ENCODE data around the gene INPP5A.

INPP5A gene

DNA sequence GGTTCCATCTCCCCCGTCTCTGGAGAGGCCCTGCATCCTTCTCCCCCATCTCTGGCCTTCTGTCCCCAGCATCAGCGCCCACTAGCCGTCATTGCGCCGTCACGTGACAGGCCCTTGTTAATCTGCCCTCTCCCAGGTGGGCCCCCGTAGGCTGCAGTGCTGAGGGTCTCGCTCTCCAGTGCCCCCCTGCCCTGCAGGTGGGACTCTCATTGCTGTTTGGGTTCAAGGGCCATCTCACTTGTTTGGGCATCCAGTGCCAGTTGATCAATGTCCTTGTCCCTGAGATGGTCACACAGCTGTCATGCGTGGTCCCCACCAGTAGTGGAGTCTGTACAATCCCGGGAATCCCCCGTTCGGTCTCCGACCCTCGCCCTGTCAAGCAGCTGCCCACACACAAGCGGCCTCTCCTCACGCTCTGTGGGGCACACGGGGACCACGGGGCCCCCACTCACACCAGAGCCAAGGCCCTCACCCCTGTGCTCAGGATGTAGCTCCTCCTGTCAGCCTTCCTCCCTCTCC is 114.0 kb downstream of the INPP5A start:
- DNase-seq: no peak

DNA sequence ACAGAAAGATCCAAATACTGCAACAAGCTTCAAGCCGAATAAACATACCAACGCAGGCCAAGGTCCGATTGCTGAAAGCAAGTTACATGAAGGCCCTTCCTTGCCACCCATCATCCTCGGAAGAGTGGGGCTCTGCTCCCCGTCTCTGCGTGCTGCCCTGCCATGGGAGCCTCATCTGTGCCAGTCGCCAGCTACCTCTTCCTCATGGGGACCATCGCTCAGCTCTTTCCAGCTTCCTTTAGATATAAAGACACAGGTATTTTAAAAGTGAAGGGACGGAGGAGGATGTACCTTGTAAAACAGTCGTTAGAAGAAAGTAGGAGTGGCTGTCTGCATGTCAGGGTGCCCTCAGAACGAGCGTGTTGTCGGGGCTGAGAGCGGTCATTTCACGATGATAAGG is 114.9 kb downstream of the INPP5A start:
- no peak for DNase-seq

DNA sequence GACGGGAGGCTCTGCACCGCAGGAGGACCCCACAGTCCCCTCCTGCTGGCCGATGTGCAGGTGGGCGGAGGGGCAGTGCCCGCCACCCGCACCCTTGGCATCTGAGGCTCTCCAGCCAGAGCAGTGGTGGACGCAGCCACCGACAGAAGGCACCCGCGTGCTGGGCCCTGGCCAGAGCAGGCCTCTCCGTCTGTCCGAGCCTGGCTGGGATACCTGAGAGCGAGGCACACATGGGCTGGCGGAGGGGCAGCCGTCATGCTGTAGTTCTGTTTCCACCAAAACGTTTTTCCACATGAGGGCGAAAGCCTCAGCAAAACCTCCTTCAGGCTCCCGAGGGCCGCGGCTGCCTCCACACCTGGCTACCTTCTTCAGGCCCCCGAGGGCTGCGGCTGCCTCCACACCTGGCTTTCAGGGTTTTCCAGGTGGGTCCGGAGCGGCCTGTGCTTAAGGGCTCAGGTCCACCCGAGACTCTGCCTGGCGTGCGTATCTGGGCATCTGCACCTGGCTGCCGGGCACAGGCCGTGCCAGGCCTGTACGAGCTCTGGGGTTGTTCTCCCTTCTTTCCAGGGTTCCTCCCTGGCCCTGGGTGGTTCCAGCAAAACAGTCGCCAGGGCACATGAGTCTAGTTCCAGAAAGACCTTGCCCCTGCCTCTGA is 115.5 kb downstream of the INPP5A start:
- DNase-seq: no peak

DNA sequence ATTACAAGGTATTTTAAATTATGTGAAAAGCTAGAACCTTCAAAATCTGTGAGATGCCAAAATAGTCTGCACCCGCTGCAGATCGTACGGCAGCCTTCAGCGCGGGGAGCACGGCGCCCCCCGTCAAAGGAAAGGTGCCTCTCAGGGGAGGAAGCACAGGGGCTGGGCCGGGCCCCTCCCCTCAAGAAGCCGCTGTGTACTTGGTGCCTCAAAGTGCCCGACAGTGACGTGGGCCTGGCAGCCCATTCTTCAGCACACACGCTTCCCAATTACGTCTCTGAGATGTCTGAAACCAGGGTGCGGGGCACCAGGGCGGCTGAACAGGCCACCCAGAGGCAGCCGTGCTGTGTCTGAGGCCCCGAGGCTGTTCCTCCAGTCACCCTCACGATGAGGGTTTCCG is 116.1 kb downstream of the INPP5A start:
- DNase-seq: no peak

DNA sequence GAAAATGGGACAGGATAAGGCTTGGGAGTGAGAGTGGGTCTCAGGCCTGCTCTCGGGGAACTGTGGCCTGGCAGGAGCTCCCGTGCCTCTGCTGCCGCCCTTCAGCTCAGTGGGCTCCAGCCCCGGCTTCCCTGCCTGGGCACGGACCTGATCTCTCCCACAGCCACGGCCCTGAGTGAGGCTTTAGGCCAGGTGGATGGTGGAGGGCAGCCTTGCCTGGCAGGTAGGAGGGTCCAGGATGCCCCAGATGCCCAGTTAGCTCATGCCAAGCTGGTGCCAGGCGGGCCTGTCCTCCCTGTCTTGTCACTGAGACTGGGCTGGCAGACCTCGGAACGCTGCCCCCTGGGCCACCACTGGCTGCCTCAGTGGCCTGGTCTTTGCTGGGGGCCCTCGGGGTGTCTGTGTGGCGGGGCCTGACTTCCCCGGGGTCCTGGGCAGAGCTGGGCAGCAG is 116.6 kb downstream of the INPP5A start:
- DNase-seq: no peak

DNA sequence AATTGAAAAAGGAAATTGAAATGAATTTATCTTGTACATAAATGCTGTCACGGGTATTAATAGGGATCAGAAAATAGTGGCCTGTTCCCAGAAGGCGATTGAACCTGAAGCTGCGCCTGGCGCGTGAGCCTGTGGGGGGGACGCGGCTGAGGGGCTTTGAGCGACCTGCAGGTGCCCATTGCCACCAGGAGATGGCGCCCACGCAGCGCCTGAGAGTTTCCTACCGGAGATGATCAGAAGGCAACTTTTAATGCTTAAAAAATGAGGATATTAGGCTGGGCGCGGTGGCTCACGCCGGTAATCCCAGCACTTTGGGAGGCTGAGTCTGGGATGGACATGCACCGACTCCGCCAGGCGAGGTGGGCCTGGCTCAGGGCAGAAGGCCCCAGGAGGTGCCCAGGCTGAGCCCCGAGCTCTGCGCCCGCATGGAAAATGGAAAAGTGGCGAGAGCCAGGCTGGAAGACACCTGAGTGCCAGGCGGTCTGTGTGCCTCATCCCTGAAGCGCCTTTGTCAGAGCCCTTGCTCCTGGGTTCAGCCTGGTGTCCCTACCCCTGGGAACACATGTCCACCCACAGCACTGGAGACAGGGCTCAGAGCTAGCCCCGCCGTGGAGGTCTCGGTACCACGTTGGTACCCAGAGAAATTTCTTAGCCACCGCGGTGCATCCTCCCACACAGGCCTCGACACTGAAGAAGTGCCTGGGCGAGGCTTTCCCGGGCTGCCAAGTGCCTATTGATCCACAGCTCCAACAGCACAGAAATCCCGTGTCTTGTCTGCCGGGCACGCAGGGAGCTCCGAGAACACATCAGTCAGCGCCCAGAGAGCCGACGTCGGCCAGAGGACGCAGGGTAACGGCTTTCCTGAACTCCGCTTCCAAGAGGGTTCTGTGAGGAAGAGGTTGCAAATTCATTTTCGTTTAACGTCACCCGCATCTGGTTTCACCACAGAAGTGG is 117.4 kb downstream of the INPP5A start:
- peak; percentile 49 for DNase-seq

DNA sequence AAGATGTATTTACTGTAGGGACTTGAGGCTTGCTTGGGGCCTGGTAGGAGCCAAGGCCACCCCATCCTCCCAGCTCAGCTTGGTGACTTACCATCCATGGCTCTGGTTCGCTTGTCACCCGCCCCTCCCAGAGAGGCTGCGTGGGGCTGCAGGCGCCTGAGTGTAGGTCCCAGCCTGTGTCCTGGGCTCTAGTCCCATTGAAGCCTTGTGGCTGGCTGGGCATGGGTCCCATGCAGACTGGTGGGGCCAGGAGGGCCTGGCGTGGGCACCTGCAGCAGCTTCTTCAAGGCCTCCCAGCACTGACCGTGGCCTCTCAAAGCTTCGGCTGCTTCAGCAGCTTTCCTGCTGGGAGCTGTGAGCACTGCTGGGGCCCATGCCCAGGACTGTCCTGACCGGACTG is 118.1 kb downstream of the INPP5A start:
- DNase-seq: no peak

DNA sequence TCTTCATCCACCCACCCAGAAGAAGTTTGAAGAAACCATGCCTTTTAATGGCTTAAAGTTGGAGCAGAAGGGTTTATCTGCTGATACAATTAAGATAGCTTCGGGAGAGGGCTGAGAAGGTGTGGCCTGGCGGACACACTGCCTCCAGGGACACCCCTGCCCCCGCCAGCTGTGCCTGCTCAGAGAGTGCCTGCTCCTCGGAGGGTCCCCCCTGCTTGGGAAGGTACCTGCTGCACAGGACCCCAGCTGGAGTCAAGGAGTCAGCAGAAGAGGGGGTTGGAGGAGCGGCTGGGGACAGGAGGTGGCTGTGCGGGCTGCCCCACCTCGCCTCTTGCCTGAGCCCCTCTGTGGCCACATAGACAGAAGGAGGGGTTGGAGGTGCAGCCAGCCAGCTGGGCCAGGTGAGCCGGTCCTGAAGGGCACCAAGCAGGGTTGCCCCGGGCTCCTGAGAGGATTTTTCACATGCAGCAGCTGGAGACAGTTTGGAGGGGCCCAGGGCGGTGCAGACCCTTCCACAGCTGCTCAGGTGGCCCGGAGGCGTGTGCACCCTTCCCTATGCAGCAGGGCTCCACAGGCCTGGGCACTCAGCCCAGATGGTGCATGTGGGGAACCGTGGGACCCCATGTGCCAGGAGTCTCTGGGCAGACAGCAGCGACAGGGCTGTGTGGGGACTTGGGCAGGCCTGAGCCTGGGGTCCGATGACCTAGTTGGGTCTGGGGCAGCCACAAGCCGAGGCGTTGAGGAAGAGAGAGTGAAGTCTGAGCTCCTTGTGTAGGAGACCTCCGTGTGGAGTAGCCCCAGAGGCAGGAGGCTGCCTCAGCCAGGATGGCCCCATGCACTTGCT is 118.9 kb downstream of the INPP5A start:
- no peak for DNase-seq

DNA sequence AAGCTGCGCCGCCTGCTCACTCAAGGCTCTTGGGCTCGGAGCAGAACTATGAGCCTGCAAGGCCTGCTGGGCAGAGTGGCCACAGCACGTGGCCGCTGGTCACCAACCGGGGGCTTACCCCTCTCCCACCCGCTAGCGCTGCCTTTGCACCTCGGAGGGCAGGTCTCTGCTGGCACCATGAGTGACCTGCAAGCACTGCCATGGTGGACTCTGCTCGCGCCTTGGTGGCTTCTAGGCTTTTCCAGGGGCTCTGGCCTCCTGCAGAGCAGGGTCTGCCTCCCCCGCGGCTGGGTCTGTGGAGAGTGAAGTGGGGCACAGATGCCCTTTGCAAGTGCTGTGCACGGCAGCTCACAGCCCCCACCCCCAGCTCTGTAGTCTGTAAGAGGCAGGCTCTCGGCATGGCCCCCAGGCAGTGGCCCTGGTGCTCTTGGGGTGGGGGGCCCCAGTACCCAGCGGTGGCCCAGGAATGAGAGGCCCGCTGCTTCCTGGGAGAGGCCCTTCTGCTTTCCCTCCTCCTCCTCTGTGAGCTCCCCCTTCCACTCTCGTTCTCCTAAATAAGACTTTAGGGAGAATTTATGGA is 119.6 kb downstream of the INPP5A start:
- DNase-seq: no peak

DNA sequence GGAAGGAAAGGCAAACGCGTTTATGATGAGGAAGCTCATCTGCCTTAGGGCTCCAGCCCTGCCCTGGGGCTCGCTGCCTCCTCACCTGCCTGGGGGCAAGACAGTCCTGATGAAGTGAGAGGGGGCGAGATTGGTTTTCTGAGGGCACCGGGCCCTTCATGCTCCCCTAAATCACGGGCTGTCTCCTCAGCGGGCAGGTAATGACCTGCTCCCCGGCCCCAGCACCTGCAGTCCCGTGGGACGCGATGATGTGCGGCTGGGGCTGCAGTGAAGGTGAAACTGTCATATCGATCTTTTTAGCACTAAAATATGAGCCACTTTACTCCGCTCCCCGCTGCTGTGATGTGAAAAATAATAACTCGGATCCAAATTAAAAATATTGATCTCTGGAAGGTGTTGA is 120.2 kb downstream of the INPP5A start:
- DNase-seq: no peak

DNA sequence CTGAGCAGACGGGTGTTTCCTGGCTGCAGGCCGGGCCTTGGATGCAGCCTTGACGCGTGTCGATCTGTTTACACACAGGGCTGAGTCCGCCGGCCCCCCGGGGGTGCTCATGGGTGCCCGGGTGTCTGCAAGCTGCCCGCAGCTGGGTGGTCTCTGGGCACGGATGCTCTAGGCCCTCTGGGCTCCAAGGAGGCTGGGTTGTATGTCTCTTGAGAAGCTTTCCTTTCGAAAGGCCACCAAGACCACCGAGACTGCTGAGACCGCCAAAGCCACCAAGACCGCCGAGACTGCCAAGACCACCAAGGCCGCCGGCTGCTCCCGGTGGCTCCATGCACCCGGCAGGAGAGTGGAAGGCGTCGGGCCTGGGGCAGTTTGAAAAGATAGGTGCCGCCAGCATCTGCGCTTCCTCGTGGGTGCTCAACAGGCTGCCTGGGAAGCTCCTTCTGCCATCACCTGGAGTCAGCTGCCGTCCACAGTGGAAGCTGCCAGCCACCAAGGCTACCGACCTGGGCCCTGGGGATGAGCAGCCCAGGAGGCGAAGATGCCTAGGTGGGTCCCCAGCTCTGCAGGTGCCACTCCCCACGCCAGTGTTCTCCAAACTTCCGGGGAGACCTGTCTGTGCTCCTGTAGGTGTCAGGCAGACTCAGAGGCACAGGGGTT is 121.1 kb downstream of the INPP5A start:
- DNase-seq: no peak

DNA sequence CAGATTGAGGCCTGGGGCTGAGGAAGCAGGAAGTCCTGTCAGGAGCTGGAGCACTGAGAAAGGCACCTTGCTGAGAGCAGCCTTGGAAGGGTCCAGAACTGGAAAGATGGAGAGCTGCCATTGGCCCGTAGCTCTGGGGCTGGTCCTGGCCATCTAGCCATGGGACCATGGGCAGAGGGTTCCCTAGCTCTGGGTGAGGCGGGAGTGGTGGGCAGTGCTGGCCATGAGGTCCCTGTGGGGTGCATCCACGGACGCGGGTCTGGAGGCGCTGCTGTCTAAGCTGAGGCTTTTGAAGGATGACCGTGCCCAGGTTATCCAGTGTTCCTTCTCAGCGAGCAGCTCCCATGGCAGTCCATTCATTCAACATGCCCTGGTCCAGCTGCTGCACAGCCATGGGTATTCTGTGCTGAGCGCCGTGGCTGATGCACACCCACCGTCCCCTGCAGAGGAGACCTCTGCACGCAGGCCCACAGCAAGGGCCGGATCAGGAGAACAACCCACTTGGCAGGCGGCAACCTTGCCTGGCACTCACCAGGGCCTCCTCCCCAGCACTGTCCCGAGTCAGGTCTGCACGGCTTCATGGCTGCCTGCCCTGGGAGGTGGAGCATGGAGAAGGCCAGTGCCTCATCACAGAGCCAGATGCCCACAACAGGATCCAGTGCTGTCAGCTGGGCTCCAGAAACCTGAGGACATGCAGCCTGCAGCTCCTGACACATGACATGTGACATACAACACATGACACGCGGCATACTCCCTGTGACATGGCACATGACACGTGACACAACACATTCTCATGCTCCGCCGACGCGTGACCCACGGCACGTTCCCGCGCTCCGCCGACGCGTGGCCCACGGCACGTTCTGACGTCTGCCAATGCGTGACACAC is 121.9 kb downstream of the INPP5A start:
- no peak for DNase-seq

DNA sequence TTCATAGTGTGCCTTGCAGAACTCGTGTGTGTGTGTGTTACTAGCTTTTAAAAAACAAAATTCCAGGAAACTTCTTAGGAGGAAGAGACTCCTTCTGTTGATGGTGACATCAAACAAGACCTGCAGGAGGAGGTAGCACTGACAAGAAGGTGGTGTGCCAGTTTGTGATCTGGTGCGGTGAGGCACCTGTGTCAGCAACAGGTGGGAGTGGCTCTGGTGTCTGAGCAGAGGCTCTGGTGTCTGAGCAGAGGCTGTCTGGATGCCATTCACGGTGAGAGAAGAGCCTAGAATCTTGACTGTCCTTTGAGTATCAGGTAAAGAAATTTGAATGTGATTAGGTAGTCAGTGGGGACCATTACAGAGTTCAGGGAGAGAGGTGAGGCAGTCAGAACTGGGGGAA is 122.8 kb downstream of the INPP5A start:
- DNase-seq: no peak

DNA sequence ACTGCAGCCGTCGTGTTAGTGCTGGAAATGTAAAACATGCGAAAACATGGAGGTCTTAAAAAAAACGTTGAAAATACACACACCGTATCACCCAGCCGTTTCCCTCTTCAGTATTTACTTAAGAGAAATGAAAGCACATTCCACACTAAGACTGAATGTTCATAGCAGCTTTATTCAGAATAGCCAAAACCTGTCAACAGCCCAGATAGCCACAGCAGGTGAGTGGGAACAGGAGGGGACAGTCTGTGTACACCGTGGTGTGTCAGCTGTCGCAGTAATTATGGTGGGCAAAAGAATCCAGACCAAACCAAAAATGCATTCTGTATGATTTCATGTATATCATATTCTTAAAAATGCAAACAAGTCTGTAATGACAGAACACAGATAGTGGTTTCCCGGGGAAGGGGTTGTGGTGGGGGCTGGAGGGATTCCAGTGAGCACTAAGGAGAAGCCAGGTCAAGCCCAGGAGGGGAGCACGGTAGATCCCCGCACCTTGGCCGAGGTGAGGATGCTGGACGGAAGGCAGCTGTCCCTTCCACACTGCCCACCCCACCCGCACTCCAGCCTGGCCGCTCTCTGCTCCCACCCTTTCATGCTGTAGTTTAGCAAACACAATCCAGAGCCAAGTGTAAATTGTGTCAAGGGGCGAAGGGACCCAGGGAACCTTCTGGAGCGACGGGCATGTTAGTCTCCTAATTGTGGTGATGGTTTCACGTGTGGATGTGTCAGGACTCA is 124.8 kb downstream of the INPP5A start:
- DNase-seq: no peak

DNA sequence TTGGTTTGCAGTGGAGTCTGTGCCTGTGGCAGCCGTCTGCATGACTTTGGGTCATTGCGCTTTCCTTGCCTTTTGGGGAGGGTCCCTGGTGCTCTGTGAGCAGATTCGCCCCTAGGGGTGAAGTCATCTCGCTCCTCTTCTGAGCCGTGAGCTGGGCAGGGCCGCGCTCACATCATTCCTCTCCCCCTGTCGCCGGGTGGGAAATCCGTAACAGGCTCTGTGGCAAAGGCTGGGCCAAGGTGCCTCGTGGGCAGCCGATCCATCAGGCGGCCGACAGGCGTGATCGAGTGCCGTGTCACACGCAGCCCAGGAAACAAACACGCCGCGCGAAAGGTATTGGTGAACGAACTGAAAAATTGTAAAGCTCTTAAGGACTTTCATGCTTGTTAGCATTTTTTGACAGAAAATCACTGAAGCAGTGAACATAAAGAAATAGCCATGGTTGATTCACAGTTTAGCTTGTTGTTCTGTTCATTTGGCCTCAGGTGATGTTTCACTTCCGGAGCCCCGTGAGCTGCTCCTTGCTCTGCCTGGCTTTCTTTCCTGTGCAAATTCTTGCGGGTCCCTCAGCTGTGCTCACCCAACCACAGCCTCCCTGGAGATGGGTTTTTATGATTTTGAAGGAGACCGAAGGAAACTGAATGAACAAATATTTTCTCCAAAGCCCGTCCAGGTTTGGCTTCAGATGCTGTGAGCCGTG is 126.2 kb downstream of the INPP5A start:
- DNase-seq: no peak

DNA sequence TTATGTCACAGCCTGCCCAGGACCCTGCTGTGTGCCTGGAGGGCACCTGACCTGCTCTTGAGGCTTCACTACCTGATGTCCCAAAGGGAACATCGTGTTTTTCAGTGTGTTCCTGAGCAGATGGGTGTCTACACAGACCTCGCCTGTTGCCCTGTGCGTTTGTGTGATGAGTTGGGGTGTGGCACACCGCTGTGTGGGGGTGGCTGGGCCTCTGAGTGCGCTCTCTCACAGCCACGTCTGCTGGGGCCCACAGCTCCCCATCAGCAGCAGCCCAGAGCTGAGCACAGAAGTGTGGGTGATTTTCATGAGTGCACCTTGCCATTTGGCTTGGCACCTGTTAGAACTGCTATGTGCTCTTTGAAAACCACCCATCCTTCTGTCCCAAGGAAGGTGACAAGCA is 126.8 kb downstream of the INPP5A start:
- no peak for DNase-seq

DNA sequence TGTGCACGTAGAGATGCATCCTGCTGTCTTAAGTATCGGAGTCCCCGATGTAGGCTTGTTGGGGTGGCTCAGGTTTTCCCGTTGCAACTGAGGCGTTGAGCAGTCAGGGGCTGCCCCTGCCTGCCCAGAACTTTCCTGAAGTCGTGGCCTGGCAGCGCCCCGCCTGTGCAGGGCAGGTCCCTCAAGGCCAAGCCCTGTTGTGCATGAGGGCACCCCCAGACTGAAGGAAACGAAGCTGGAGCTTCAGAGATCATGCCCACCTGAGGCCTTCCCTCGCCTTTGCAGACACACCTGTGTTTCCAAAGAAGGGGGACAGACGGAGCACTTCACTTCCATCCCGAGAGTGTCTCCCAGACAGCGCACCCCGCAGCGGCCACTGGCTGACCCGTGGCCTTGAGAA is 127.3 kb downstream of the INPP5A start:
- no peak for DNase-seq

DNA sequence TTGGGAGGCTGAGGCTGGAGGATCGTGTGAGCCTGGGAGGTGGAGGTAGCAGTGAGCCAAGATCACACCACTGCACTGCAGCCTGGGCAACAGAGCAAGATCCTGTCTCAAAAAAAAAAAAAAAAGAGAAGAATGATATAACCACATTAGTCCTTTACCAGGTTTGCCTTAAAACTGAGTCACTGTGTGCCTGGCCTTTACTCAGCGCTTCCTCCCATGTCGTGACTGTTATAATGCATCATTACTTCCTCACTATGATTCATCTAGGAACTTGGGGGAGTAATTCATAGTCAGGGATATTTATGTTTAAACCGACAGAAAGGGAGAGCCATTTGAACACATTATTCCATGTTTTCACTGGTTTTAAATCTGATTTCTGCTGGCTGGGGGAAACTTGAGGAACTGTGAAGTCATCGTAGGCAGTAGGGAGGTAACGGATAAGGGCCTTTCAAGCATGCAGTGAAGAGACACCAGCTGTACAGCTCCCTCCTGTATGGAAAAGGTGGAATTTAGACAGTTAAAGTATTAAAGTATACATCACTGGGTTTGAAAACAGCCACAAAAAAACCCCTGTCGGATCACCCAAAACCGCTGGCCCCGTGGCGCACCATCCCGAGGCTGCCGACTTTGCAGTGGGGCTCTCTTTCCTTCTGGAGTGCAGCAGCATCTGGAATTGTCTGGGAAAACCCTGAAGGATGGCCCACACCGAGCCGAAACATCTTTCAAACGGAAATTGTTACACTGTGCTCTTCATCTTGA is 128.5 kb downstream of the INPP5A start:
- DNase-seq: no peak
